ENCODE data around the gene IL20RA.

IL20RA gene

GRCh38 chr6:137006056-137006455 lies 38.7 kb downstream of the IL20RA start:
- H3K27ac ChIP-seq (ENCODE audit: low read length) = no peak overlapping the region
- no peaks in the 10 kb centered on the region for H3K9me3 ChIP-seq (replicated peaks; ENCODE audit: insufficient read depth, low read length)
- H3K4me3 ChIP-seq (ENCODE audit: low read length) = no peak overlapping the region
- H3K9me2 ChIP-seq (replicated peaks; ENCODE audit: insufficient read depth, low read length) = no peaks in the 10 kb centered on the region
- H2AFZ ChIP-seq (ENCODE audit: low read length) = no peak overlapping the region
- H3K36me3 ChIP-seq (replicated peaks; ENCODE audit: insufficient read depth, low read length) = no peaks in the 10 kb centered on the region
- no peak overlapping the region for H3K9ac ChIP-seq (ENCODE audit: low read length)
- H3K27me3 ChIP-seq (replicated peaks; ENCODE audit: insufficient read depth, low read length) = no peaks in the 10 kb centered on the region
- no peaks in the 10 kb centered on the region for H3K4me1 ChIP-seq (ENCODE audit: low read length)
- no peak overlapping the region for H3K4me2 ChIP-seq (ENCODE audit: low read depth, low read length)
- DNase-seq = no peak
- no peaks in the 10 kb centered on the region for H3K79me2 ChIP-seq (ENCODE audit: low read length)
- no peaks in the 10 kb centered on the region for H3F3A ChIP-seq (ENCODE audit: insufficient read depth, low read length)
- no peaks in the 10 kb centered on the region for H4K20me1 ChIP-seq (ENCODE audit: insufficient read depth, low read length)
- TF ChIP-seq EZH2 (optimal IDR thresholded peaks at IDR 0.05; ENCODE audit: low read depth, low read length) (no peak), EZH2phosphoT487 (IDR thresholded peaks at IDR 0.05; ENCODE audit: low read length) (no peak)
- TF ChIP-seq, protein P1, sequence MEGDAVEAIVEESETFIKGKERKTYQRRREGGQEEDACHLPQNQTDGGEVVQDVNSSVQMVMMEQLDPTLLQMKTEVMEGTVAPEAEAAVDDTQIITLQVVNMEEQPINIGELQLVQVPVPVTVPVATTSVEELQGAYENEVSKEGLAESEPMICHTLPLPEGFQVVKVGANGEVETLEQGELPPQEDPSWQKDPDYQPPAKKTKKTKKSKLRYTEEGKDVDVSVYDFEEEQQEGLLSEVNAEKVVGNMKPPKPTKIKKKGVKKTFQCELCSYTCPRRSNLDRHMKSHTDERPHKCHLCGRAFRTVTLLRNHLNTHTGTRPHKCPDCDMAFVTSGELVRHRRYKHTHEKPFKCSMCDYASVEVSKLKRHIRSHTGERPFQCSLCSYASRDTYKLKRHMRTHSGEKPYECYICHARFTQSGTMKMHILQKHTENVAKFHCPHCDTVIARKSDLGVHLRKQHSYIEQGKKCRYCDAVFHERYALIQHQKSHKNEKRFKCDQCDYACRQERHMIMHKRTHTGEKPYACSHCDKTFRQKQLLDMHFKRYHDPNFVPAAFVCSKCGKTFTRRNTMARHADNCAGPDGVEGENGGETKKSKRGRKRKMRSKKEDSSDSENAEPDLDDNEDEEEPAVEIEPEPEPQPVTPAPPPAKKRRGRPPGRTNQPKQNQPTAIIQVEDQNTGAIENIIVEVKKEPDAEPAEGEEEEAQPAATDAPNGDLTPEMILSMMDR (IDR thresholded peaks at IDR 0.05; ENCODE audit: low read length) = no peak

DNA sequence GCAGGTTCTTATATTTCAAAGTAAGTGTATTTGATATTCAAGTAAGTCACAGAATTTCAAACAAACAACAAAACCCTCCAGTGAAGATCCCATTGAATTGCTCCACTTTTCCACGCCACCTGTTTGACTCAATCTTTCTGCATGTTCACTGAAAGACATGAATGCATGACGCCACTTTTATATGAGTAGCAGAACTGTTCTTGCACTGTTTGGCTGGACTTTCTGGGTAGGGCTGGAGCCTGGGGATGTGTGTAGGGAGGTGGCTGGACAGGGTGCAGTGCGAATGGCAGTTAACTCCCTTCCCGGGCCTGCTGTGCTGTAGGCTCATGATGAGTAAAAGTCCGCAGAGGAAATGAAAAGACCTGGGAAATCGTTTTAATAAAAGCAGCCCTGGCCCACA lies 39.7 kb downstream of the IL20RA start:
- DNase-seq = no peak
- Histone ChIP-seq H2AFZ (ENCODE audit: low read length) (no peak overlapping the region), H3K9ac (ENCODE audit: low read length) (no peak overlapping the region), H3K27ac (ENCODE audit: low read length) (no peak overlapping the region), H4K20me1 (ENCODE audit: insufficient read depth, low read length) (no peaks in the 10 kb centered on the region), H3K9me3 (replicated peaks; ENCODE audit: insufficient read depth, low read length) (no peaks in the 10 kb centered on the region), H3K4me3 (ENCODE audit: low read length) (no peak overlapping the region), H3K9me2 (replicated peaks; ENCODE audit: insufficient read depth, low read length) (no peaks in the 10 kb centered on the region), H3K4me2 (ENCODE audit: low read depth, low read length) (no peak overlapping the region), H3K36me3 (replicated peaks; ENCODE audit: insufficient read depth, low read length) (no peaks in the 10 kb centered on the region), H3F3A (ENCODE audit: insufficient read depth, low read length) (no peaks in the 10 kb centered on the region), H3K27me3 (replicated peaks; ENCODE audit: insufficient read depth, low read length) (no peaks in the 10 kb centered on the region), H3K79me2 (ENCODE audit: low read length) (no peaks in the 10 kb centered on the region), H3K4me1 (ENCODE audit: low read length) (no peaks in the 10 kb centered on the region)
- TF ChIP-seq EZH2 (optimal IDR thresholded peaks at IDR 0.05; ENCODE audit: low read depth, low read length) (no peak), EZH2phosphoT487 (IDR thresholded peaks at IDR 0.05; ENCODE audit: low read length) (no peak)
- TF ChIP-seq, protein P1 (IDR thresholded peaks at IDR 0.05; ENCODE audit: low read length) = no peak

GRCh38 chr6:137002505-137002904 lies 42.3 kb downstream of the IL20RA start:
- no peaks in the 10 kb centered on the region for H3F3A ChIP-seq (ENCODE audit: insufficient read depth, low read length)
- no peak overlapping the region for H3K4me2 ChIP-seq (ENCODE audit: low read depth, low read length)
- H3K4me1 ChIP-seq (ENCODE audit: low read length) = no peaks in the 10 kb centered on the region
- no peak overlapping the region for H3K27ac ChIP-seq (ENCODE audit: low read length)
- no peaks in the 10 kb centered on the region for H3K79me2 ChIP-seq (ENCODE audit: low read length)
- H3K27me3 ChIP-seq (replicated peaks; ENCODE audit: insufficient read depth, low read length) = no peaks in the 10 kb centered on the region
- H3K9ac ChIP-seq (ENCODE audit: low read length) = no peak overlapping the region
- DNase-seq = no peak
- no peaks in the 10 kb centered on the region for H3K9me3 ChIP-seq (replicated peaks; ENCODE audit: insufficient read depth, low read length)
- no peaks in the 10 kb centered on the region for H4K20me1 ChIP-seq (ENCODE audit: insufficient read depth, low read length)
- no peaks in the 10 kb centered on the region for H3K36me3 ChIP-seq (replicated peaks; ENCODE audit: insufficient read depth, low read length)
- H3K9me2 ChIP-seq (replicated peaks; ENCODE audit: insufficient read depth, low read length) = no peaks in the 10 kb centered on the region
- TF ChIP-seq EZH2 (optimal IDR thresholded peaks at IDR 0.05; ENCODE audit: low read depth, low read length) (no peak), EZH2phosphoT487 (IDR thresholded peaks at IDR 0.05; ENCODE audit: low read length) (no peak)
- TF ChIP-seq, protein P1 (IDR thresholded peaks at IDR 0.05; ENCODE audit: low read length) = no peak
- H2AFZ ChIP-seq (ENCODE audit: low read length) = no peak overlapping the region
- no peak overlapping the region for H3K4me3 ChIP-seq (ENCODE audit: low read length)

All from MM.1S (cell line).